Ascending aorta (tissue), 2 donors: Measurements from ENCODE around the gene MED10. TPM values are rescaled to one million over a fixed set of nuclear protein-coding genes. Genes with fewer than 3 reads are reported as not detected.

Experiments
- DNase-seq, 2 donors: peaks; one replicate each; pipeline ENCODE4 v3.0.0-alpha.2; 2019; ENCODE audit warnings: low spot score in 2 of 2
- H3K27ac ChIP-seq, 2 donors: fragments of 200-600 bp; sonication (generic); one replicate each; pipeline ENCODE4 v1.5.1; 2016 to 2017; ENCODE audit warnings: mild to moderate bottlenecking in 1 of 2
- H3K27me3 ChIP-seq: fragments of 200-600 bp; sonication (generic); one replicate; pipeline ENCODE4 v1.5.1; 2017
- H3K36me3 ChIP-seq, 2 donors: fragments of 200-600 bp; sonication (generic); one replicate each; pipeline ENCODE4 v1.5.1; 2016
- H3K4me1 ChIP-seq, 2 donors: fragments of 200-600 bp; sonication (generic); one replicate each; pipeline ENCODE4 v1.5.1; 2016 to 2017; ENCODE audit warnings: mild to moderate bottlenecking in 1 of 2
- H3K4me3 ChIP-seq, 2 donors: fragments of 200-600 bp; sonication (generic); one replicate each; pipeline ENCODE4 v1.5.1; 2016 to 2017; ENCODE audit warnings: mild to moderate bottlenecking in 1 of 2
- H3K9me3 ChIP-seq, 2 donors: fragments of 200-600 bp; sonication (generic); one replicate each; pipeline ENCODE4 v1.5.1; 2016
- CTCF ChIP-seq, 3 experiments: fragments of 200-600 bp in 2 of 3; fragments of 450-650 bp in 1 of 3; sonication (generic) in 2 of 3; IDR thresholded peaks; one replicate each; pipeline ENCODE4 v1.5.1; 2016 to 2019; ENCODE audit warnings: antibody characterized with exemption in 3 of 3, mild to moderate bottlenecking in 1 of 3, moderate library complexity in 1 of 3
- intact Hi-C: fragments of 100-400 bp; cut with DNase I; formaldehyde crosslinking; loops from one replicate; pipeline ENCODE4 v1.15.1; 2023
- total RNA-seq: library from RNA; depleted of rRNA; stranded (reverse); fragments of >200 nt; gene quantifications from one replicate; pipeline ENCODE4 v1.1.0, GENCODE V29; 2016

The MED10 gene
- total RNA-seq, 1 donor from 2014 or later, result 2.9 TPM

- no peak for DNase-seq
- Histone ChIP-seq H3K27me3 (no peaks in the 10 kb centered on the region), H3K27ac (no peak overlapping the region), H3K9me3 (no peaks in the 10 kb centered on the region), H3K36me3 (no peaks in the 10 kb centered on the region), H3K4me3 (no peak overlapping the region), H3K4me1 (no peaks in the 10 kb centered on the region)
- TF ChIP-seq CTCF (IDR thresholded peaks at IDR 0.05), result no peak
- intact Hi-C loops, result no loop called here
Observed at GRCh38 chr5:6398570-6399230, 20.4 kb upstream of the MED10 start.

GRCh38 chr5:6397536-6398269 lies 19.4 kb upstream of the MED10 start:
- intact Hi-C loops, result no loop called here

GRCh38 chr5:6396836-6397535 lies 18.6 kb upstream of the MED10 start:
- H3K27ac ChIP-seq, result no peak overlapping the region
- no peaks in the 10 kb centered on the region for H3K4me1 ChIP-seq
- intact Hi-C loops, result no loop called here
- DNase-seq, result no peak
- H3K4me3 ChIP-seq, result no peak overlapping the region
- H3K36me3 ChIP-seq, result no peaks in the 10 kb centered on the region
- no peaks in the 10 kb centered on the region for H3K9me3 ChIP-seq
- TF ChIP-seq CTCF (IDR thresholded peaks at IDR 0.05), result no peak
- H3K27me3 ChIP-seq, result no peaks in the 10 kb centered on the region

More at GRCh38 chr5:6397536-6398269, 19.4 kb upstream of the MED10 start:
- Histone ChIP-seq H3K36me3 (no peaks in the 10 kb centered on the region), H3K4me3 (no peak overlapping the region), H3K4me1 (no peaks in the 10 kb centered on the region), H3K27ac (no peak overlapping the region), H3K9me3 (no peaks in the 10 kb centered on the region), H3K27me3 (no peaks in the 10 kb centered on the region)
- no peak for DNase-seq
- no peak for TF ChIP-seq CTCF (IDR thresholded peaks at IDR 0.05)

- Histone ChIP-seq H3K4me1 (no peaks in the 10 kb centered on the region), H3K9me3 (no peaks in the 10 kb centered on the region), H3K27ac (no peak overlapping the region), H3K27me3 (no peaks in the 10 kb centered on the region), H3K4me3 (no peak overlapping the region), H3K36me3 (no peaks in the 10 kb centered on the region)
- DNase-seq, result no peak
- TF ChIP-seq CTCF (IDR thresholded peaks at IDR 0.05), result no peak
- intact Hi-C loops, result no loop called here
Observed at GRCh38 chr5:6396043-6396442, 17.7 kb upstream of the MED10 start.

- Histone ChIP-seq H3K9me3 (no peaks in the 10 kb centered on the region), H3K36me3 (no peaks in the 10 kb centered on the region), H3K4me3 (no peak overlapping the region), H3K27me3 (no peaks in the 10 kb centered on the region), H3K4me1 (no peaks in the 10 kb centered on the region), H3K27ac (no peak overlapping the region)
- TF ChIP-seq CTCF (IDR thresholded peaks at IDR 0.05), result no peak
- DNase-seq, result no peak
- intact Hi-C loops, result no loop called here
Observed at GRCh38 chr5:6395621-6396020, 17.3 kb upstream of the MED10 start.
